ENCODE results near the gene KRT33A.
"Not testable (repeated sequence)": the region's sequence is repeated elsewhere in the genome, so short reads cannot be mapped to it uniquely, and the experiment has no call there.

The KRT33A gene

DNA sequence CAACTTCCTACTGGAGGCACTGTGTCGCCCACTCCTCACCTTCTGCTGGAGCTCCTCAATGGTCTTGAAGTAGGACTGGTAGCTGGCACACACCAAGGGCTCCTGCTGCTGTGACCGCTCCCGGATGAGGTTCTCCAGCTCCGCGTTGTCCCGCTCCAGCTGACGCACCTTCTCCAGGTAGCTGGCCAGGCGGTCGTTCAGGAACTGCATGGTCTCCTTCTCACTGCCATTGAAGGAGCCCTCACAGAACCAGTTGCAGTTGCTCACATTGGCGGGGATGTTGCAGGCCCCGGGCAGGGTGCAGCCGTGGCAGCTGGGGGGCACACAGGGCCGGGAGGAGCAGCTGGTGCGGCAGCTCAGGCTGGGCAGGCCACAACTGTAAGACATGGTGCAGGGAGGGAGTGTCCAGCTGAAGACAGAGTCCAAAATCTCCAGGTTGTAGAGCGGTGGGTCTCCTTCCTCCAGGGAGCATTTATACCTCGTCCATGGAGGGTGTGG lies at the start of gene KRT33A:
TSS of gene KRT33A (minus strand) at position 448 of the 498 bp plus-strand sequence. CDS start at position 387, 61 bp downstream.
- not testable (repeated sequence) for DNase-seq

- no peak for DNase-seq
These were observed 46.5 kb upstream of the KRT33A start, which contains the start of gene KRT31 for GRCh38 chr17:41396996-41397660. Gene KRT31, minus strand, starts transcription at chr17:41397608. Its CDS starts 69 bp downstream, at chr17:41397539.

DNA sequence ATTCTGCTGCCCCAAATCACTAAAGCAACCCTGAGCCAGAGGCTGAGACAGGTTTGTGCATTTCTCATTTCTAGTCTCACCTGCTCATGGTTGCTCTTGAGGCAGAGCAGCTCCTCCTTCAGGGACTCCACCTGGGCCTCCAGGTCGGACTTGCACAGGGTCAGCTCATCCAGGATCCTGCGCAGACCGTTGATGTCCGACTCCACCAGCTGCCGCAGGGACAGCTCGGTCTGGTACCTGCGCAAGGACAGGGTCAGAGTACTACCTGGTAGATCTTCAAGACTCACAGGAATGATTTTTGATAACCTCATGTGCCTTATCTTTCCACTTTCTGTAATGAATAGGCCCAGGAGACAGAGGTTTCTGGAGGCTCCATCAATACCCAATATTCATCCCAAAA lies 45.7 kb upstream of the KRT33A start:
- DNase-seq, result no peak

DNA sequence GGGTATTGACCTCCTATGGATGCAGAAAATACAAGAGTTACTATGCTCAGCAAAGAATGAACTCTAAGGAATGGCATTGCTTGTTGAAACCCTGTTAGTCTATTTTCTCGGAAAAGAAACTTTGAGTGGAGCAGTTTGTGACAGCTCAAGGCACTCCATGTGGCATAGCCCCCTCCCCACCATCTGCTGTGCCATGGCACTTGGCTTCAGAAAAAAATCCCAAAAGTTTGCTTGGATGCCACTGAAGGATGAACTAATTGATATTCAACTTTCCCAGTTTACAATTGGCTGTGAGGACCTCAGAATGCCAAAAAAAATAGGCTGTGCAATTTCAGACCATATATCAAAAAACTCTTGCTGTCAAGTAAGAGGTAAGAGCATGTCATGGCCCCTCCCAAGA lies 45.0 kb upstream of the KRT33A start:
- no peak for DNase-seq

- not testable (repeated sequence) for DNase-seq
These were observed 44.4 kb upstream of the KRT33A start for GRCh38 chr17:41395044-41395443.

DNA sequence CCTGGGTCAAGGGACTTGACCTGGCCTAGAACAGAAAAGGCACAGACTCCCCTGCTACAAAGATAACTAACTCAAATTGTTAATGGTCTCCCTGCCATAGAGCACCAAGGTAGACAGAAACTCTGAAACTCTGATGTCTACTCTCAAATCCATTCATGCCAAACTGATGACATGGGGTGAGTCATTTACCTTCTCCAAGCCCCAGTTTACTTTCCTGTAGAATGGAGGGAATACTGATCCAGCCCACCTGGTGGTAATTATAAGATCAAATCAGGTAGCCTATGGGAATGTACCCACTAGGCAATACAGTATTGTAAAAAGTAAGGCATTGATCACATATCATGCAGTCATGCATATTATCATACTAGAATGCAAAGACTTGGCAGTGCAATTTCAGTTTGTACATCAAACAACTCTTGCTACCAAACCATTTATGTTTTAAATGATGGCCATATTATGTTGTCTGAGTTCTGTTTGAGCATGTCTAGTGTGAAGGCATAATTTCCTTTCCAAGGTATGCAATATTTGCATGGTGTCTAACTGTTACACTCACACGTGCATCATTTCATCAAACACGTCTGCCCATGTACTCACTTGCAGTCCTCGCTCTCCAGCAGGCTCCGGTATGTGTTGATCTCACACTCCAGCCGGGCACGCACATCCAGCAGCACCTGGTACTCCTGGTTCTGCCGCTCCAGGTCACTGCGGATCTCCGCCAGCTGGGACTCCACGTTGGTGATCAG lies 43.8 kb upstream of the KRT33A start:
- DNase-seq, result no peak

GRCh38 chr17:41393826-41394225 lies 43.2 kb upstream of the KRT33A start:
- no peak for DNase-seq

DNA sequence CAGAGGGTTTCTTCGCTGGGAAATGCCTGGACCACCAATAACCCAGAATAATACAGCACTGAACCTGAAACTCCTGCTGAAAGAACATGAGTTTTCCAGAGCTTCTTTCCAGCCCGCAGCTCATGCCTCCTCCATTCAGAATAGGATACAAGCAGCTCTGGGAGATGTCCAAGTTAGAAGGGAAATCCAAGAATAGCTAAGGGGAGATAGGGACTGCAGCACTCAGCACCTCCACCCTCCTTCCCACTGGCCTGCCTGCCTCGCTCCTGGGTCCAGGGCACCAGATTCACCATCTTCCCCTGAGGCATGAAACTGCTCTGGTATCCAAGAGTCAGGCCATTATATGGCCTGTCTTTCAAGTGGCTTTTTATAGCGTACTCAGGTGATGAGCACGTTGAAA lies 42.7 kb upstream of the KRT33A start:
- DNase-seq, result no peak

DNA sequence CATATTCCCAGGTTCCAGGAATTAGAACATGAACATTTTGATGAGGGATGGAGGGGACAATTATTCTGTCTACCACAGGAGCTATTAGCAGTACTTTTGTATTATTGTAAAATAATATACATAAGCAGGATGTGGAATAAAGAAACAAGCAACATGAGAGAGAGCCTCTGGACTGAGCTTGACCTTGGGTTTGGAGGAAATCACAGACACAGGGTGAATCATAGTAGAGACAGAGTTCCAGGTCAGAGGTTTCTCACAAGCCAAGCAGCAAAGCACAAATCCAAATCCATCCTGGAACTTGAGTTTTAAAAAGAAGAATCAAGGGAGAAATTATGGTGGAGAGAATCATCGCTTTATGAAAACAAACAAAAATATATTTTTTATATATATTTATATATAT lies 41.6 kb upstream of the KRT33A start:
- no peak for DNase-seq

DNA sequence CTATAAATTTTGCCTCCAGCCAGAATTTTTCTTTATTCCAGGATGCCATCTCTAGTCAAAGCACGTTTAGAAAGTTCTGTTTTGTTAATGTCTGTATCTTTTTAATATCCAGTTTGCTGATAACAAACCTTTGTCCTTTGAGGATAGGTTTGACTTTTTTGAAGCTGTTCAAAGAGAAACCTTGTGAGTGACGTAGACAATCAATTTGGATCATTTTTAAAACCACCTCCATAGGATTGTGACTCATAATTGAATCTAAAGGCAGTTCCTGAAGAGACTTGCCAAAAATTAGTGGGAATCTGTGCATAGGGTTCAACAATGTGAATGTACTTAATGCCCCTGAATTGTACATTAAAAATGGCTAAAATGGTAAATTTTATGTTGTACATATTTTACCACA lies 40.9 kb upstream of the KRT33A start:
- DNase-seq, result no peak

DNA sequence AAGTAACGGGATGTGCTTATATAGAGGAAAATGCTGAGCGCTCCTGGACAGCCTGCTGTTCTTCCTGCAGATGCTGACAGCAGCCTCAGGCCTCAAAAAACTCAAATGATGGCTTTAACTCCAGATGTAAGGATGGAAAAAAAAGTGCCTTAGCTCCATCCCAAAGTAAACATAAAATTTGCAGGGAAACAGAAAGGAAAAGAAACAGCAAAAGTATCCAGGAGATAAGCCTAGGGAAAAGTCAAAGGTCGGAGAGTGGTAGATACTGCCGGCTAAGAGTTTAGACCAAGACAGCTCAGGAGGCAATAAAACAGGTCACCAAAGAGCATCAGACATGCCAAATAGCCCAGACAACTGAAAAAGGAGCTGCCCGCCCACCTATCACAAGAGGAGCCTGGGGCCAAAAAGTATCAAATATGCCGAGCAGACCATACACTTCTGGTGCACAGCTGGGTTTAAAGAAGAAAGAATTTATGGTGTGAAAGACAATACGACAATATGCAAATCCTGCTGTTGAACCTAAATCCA lies 39.8 kb upstream of the KRT33A start:
- no peak for DNase-seq

DNA sequence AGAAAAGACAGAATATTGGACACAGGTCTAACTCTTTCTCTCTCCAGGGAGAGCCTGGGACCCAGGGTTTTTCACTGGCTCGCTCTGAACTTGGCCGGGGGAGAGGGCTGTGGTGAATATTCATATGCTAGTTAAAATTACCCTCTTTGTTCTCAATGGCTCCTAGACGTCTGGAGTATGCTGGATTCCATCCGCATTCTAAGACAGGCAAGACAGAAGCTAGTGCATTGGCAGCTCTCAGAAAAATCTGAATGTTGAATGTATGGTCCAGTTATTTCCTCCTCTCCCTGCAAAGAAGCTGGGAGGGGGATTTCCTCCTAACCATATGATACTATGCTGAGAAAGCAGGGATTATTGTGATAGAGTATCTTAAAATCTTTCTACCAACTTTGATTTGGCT lies 37.0 kb upstream of the KRT33A start:
- no peak for DNase-seq

DNA sequence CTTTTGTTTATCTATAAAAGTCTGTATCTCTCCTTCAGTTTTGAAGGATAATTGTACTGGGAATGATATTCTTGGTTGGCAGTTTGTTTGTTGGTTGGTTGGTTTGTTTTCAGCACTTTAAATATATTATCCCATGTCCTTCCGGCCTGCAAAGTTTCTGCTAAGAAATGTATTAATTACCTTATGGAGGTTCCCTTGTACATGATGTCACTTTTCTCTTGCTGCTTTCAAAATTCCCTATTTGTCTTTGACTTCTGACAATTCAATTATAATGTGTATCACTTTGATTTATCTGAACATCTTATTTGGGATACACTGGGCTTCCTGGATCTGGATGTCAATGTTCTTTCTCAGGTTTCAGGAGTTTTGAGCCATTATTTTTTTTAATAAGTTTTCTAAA lies 35.6 kb upstream of the KRT33A start:
- no peak for DNase-seq

- no peak for DNase-seq
These were observed 33.1 kb upstream of the KRT33A start for GRCh38 chr17:41383690-41384089.

GRCh38 chr17:41382394-41382793 lies 31.8 kb upstream of the KRT33A start:
- DNase-seq, result no peak

DNA sequence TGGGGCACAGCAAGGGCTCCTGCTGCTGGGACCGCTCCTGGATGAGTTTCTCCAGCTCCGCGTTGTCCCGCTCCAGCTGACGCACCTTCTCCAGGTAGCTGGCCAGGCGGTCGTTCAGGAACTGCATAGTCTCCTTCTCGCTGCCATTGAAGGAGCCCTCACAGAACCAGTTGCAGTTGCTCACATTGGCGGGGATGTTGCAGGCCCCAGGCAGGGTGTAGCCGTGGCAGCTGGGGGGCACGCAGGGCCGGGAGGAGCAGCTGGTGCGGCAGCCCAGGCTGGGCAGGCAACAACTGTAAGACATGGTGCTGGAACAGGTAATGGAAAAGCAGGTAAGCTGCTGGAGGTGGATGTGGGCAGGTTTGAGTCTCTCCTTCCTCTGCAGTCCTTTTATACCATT lies 31.3 kb upstream of the KRT33A start, which contains the start of gene KRT34:
TSS of gene KRT34 (minus strand) at position 364 of the 400 bp plus-strand sequence. CDS start at position 304, 60 bp downstream.
- DNase-seq, result not testable (repeated sequence)

DNA sequence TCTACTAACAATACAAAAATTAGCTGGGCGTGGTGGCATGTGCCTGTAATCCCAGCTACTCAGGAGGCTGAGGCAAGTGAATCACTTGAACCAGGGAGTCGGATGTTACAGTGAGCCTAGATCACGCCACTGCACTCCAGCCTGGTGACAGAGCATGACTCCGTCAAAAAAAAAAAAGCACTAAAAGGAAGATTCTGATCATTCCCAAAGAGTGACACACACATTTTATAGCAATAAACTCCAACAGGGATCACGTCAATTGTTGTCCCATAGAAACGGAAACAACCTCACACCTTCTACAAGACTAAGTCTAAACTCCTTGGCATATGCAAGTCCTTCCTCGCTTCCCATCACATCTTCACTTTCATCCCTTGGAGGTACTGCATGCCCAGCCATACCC lies 29.5 kb upstream of the KRT33A start:
- not testable (repeated sequence) for DNase-seq

DNA sequence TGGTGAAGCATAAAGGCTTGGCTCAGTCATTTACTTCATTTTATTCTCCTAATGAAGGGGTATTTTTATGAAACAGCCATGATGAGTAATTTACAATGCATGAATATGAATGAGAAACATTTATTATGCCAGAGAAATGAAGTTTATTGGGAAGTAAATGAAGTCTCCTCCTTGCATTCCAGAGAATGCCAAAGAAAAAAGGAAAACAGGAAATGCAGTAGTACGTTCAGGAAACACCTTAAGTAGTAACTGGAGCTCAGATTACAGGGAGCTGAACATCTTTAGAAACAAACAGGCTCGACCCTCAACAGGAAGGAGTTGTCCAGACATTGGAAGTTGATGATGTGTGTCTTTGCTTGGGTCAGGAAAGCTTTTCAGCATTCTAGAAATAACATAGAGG lies 26.9 kb upstream of the KRT33A start:
- no peak for DNase-seq

DNA sequence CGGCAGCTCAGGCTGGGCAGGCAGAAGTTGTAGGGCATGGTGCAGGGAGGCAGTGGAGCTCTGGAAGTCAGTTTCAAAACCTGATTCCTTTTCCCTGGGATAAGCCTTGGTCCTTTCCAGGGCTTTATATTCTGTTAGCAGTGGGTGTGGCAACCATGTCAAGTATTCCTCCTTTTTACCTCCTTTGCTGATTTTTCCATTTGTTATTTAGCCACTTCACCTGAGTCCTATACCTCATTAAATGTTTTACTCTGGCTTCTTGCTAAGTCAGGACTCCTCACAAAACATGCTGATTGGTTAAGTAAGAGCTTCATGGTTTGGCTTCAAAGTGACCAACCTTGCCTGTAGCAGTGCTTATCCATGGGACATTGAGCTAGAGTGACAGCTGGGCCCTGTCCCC lies 19.1 kb upstream of the KRT33A start, which contains the start of gene KRT33B:
TSS of gene KRT33B (minus strand) at position 101 of the 400 bp plus-strand sequence. CDS start at position 38, 63 bp downstream.
- no peak for DNase-seq

- DNase-seq, result no peak
These were observed 18.4 kb upstream of the KRT33A start for GRCh38 chr17:41369023-41369422.

DNA sequence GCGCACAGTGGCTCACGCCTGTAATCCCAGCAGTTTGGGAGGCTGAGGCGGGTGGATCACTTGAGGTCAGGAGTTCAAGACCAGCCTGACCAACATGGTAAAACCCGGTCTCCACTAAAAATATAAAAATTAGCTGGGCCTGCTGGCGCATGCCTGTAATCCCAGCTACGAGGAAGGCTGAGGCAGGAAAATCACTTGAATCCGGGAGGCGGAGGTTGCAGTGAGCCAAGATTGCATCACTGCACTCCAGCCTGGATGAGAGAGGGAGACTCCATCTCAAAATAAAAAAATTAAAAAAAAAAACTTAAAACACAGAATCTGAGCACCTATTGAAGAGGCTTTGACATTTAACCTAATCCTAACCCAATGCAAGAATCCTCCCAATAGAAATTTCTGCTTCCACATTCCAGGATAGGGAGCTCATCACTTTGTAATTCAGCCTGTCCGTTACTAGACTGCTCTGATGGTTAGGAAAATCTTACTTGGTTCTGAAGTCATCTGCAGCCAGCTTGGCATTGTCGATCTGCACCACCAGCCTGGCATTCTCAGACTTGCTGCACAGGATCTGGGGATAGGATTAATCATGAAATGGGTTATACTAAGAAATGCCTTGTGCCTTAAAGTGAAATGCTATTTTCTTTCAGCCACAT lies 16.9 kb upstream of the KRT33A start:
- no peak for DNase-seq

GRCh38 chr17:41366070-41366469 lies 15.4 kb upstream of the KRT33A start:
- DNase-seq, result no peak

GRCh38 chr17:41363881-41364280 lies 13.3 kb upstream of the KRT33A start:
- DNase-seq, result no peak

Data from DMS153 (cell line).